ENCODE data around the gene HRH3. TPM values are rescaled to one million over a fixed set of nuclear protein-coding genes. Genes with fewer than 3 reads are reported as not detected.

HRH3 gene
- total and polyA plus RNA-seq, 5 donors from 2014 or later, result not detected

DNA sequence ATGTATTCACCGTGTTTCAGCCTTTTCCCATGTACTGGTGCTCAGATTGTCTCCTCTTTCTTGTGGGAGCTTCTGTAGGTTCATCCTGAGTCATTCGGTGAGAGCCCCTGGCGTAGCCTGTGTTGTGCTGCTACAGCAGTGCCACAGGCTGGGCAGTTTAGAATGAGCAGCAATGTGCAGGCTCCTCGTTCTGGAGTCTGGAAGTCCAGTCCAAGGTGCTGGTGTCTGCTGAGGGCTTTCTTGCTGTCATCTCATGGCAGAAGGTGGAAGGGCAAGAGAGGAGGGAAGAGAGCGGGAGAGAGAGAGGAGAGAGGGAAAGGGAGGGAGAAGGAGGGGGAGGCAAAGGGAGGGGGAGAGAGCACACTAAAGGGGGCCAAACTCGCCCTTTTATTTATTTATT lies 33.3 kb upstream of the HRH3 start:
- Mint-ChIP-seq H3K9me3 (peaks cover 0 to 2% (median 0%) of the 10 kb centered on the region in 7 donors), H3K27me3 (no peaks in the 10 kb centered on the region), H3K27ac (no peak overlapping the region), H3K36me3 (peaks cover 5% of the 10 kb centered on the region), H3K4me3 (no peak overlapping the region), H3K4me1 (peaks cover 0 to 42% (median 11%) of the 10 kb centered on the region in 4 donors)
- DNase-seq (no peak), ATAC-seq (ENCODE audit: low read depth in 2 of 2) (no peak)
- no peaks in the 10 kb centered on the region for H3K9me3 ChIP-seq (ENCODE audit: control insufficient read depth in 2 of 2, low read length in 2 of 2)
- H3K27ac ChIP-seq (ENCODE audit: insufficient read depth, low read length, poor library complexity, severe bottlenecking), result no peak overlapping the region
- no peaks in the 10 kb centered on the region for H3K4me1 ChIP-seq (ENCODE audit: control insufficient read depth, insufficient read depth, low read length, poor library complexity, severe bottlenecking)
- H3K36me3 ChIP-seq (ENCODE audit: control insufficient read depth, insufficient read depth, low read length), result peaks cover 22% of the 10 kb centered on the region
- H3K4me3 ChIP-seq (ENCODE audit: low read depth, low read length), result no peak overlapping the region
- H3K27me3 ChIP-seq (ENCODE audit: control insufficient read depth, insufficient read depth, low read length), result no peaks in the 10 kb centered on the region

DNA sequence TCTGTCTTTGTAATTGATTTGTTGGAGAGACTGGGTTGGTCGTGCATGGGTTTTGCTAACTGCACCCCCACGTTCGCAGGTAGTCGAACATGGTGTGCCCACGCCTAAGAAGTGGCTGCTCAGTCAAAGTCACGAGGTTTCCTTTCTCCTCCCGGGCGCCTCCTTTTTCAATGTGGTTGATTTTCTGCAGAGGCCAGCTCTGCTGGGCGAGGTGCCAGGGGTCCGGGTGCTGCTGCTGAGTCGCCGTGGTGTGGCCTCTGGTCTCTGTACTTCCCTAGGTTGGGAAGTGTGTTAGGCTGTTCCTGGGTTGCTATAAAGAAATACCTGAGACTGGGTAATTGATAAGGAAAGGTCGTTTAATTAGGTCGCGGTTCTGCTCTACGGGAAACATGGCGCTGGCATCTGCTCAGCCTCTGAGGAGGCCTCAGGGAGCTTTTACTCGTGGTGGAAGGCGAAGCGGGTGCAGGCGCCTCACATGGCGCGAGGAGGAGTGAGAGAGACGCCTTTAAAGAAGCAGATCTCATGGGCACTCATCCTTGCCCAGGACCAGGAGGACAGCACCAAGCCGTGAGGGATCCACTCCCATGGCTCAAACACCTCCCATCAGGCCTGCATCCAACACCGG lies 32.4 kb upstream of the HRH3 start:
- H3K4me3 ChIP-seq (ENCODE audit: low read depth, low read length), result no peak overlapping the region
- no peaks in the 10 kb centered on the region for H3K9me3 ChIP-seq (ENCODE audit: control insufficient read depth in 2 of 2, low read length in 2 of 2)
- no peak for ATAC-seq (ENCODE audit: low read depth in 2 of 2)
- Mint-ChIP-seq H3K36me3 (peaks cover 5% of the 10 kb centered on the region), H3K27ac (peak overlapping the region in 1 of 3 donors; percentile 15), H3K27me3 (no peaks in the 10 kb centered on the region), H3K4me3 (no peak overlapping the region), H3K4me1 (peaks cover 0 to 45% (median 11%) of the 10 kb centered on the region in 4 donors), H3K9me3 (peaks cover 0 to 2% (median 0%) of the 10 kb centered on the region in 7 donors)
- H3K27ac ChIP-seq (ENCODE audit: insufficient read depth, low read length, poor library complexity, severe bottlenecking), result no peak overlapping the region
- H3K4me1 ChIP-seq (ENCODE audit: control insufficient read depth, insufficient read depth, low read length, poor library complexity, severe bottlenecking), result no peaks in the 10 kb centered on the region
- H3K36me3 ChIP-seq (ENCODE audit: control insufficient read depth, insufficient read depth, low read length), result peaks cover 15% of the 10 kb centered on the region
- no peaks in the 10 kb centered on the region for H3K27me3 ChIP-seq (ENCODE audit: control insufficient read depth, insufficient read depth, low read length)
- no peak for DNase-seq

- peaks cover 4% of the 10 kb centered on the region for H3K36me3 ChIP-seq (ENCODE audit: control insufficient read depth, insufficient read depth, low read length)
- H3K4me3 Mint-ChIP-seq, result no peak overlapping the region
- H3K27me3 Mint-ChIP-seq, result no peaks in the 10 kb centered on the region
- no peaks in the 10 kb centered on the region for H3K27me3 ChIP-seq (ENCODE audit: control insufficient read depth, insufficient read depth, low read length)
- DNase-seq (no peak), ATAC-seq (ENCODE audit: low read depth in 2 of 2) (no peak)
- H3K36me3 Mint-ChIP-seq, result no peaks in the 10 kb centered on the region
- H3K27ac ChIP-seq (ENCODE audit: insufficient read depth, low read length, poor library complexity, severe bottlenecking), result no peak overlapping the region
- H3K4me1 ChIP-seq (ENCODE audit: control insufficient read depth, insufficient read depth, low read length, poor library complexity, severe bottlenecking), result no peaks in the 10 kb centered on the region
- peaks cover 0 to under 1% (median 0%) of the 10 kb centered on the region in 7 donors for H3K9me3 Mint-ChIP-seq
- peaks cover 0 to 57% (median 11%) of the 10 kb centered on the region in 4 donors for H3K4me1 Mint-ChIP-seq
- H3K9me3 ChIP-seq (ENCODE audit: control insufficient read depth in 2 of 2, low read length in 2 of 2), result no peaks in the 10 kb centered on the region
- H3K4me3 ChIP-seq (ENCODE audit: low read depth, low read length), result no peak overlapping the region
- H3K27ac Mint-ChIP-seq, result no peak overlapping the region
Observed at GRCh38 chr20:62248890-62249560, 28.9 kb upstream of the HRH3 start.

GRCh38 chr20:62246872-62247652 lies 27.0 kb upstream of the HRH3 start:
- ATAC-seq (ENCODE audit: low read depth in 2 of 2), result no peak
- H3K27ac Mint-ChIP-seq, result peak overlapping the region in 1 of 3 donors; percentile 55
- peaks cover 5% of the 10 kb centered on the region for H3K36me3 Mint-ChIP-seq
- no peaks in the 10 kb centered on the region for H3K4me1 ChIP-seq (ENCODE audit: control insufficient read depth, insufficient read depth, low read length, poor library complexity, severe bottlenecking)
- H3K9me3 ChIP-seq (ENCODE audit: control insufficient read depth in 2 of 2, low read length in 2 of 2), result no peaks in the 10 kb centered on the region
- no peak overlapping the region for H3K4me3 ChIP-seq (ENCODE audit: low read depth, low read length)
- H3K27ac ChIP-seq (ENCODE audit: insufficient read depth, low read length, poor library complexity, severe bottlenecking), result no peak overlapping the region
- H3K27me3 ChIP-seq (ENCODE audit: control insufficient read depth, insufficient read depth, low read length), result no peaks in the 10 kb centered on the region
- peak overlapping the region in 1 of 4 donors; percentile 69 for H3K4me3 Mint-ChIP-seq
- peaks cover 11% of the 10 kb centered on the region for H3K36me3 ChIP-seq (ENCODE audit: control insufficient read depth, insufficient read depth, low read length)
- H3K9me3 Mint-ChIP-seq, result no peaks in the 10 kb centered on the region
- DNase-seq, result no peak
- H3K4me1 Mint-ChIP-seq, result peaks cover 0 to 58% (median 14%) of the 10 kb centered on the region in 4 donors
- H3K27me3 Mint-ChIP-seq, result no peaks in the 10 kb centered on the region

DNA sequence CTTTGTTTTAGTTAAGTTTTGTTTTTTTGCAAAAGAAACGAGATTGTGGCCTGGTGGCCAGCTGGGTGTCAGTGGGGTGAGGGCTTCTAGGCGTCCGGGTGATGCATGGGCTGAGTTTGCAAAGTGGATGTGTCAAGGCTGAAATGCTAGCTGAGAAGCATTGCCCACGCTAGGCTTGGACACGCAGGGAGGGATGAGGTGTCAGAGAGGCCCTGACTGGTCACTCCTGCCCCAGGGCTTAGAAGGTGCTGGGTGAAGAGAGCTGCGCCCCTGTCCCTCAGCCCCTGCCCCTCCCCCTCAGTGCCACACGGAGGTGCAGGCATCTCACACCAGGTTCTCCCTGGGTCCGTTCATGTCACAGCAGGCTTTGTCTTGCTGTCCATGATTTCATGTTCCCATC lies 26.4 kb upstream of the HRH3 start:
- Mint-ChIP-seq H3K27ac (no peak overlapping the region), H3K4me1 (peaks cover 0 to 59% (median 20%) of the 10 kb centered on the region in 4 donors), H3K36me3 (peaks cover 12% of the 10 kb centered on the region), H3K4me3 (no peak overlapping the region), H3K9me3 (no peaks in the 10 kb centered on the region), H3K27me3 (no peaks in the 10 kb centered on the region)
- Histone ChIP-seq H3K27me3 (ENCODE audit: control insufficient read depth, insufficient read depth, low read length) (no peaks in the 10 kb centered on the region), H3K4me1 (ENCODE audit: control insufficient read depth, insufficient read depth, low read length, poor library complexity, severe bottlenecking) (peaks cover 6% of the 10 kb centered on the region), H3K4me3 (ENCODE audit: low read depth, low read length) (no peak overlapping the region), H3K36me3 (ENCODE audit: control insufficient read depth, insufficient read depth, low read length) (peaks cover 13% of the 10 kb centered on the region), H3K9me3 (ENCODE audit: control insufficient read depth in 2 of 2, low read length in 2 of 2) (no peaks in the 10 kb centered on the region), H3K27ac (ENCODE audit: insufficient read depth, low read length, poor library complexity, severe bottlenecking) (no peak overlapping the region)
- DNase-seq, result no peak
- ATAC-seq (ENCODE audit: low read depth in 2 of 2), result no peak

DNA sequence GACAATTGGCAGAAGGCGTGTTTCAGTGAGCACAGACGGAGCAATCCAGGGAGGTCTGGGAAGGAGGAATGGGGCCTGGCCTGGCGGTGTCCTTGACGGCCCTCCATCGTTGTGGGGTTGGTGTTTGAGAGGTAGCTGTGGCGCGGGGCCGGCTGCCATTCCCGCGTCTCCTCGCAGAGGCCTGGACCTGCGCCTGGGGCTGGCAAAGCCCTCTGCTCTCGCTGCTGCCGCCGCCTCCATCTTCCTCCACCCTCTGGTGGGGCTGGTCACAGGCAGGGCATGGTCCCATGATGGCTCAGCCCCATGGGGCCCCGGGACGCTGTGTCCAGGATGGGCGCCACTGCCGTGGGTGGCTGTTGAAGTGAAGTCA lies 25.8 kb upstream of the HRH3 start:
- H3K36me3 ChIP-seq (ENCODE audit: control insufficient read depth, insufficient read depth, low read length), result peaks cover 15% of the 10 kb centered on the region
- no peaks in the 10 kb centered on the region for H3K27me3 ChIP-seq (ENCODE audit: control insufficient read depth, insufficient read depth, low read length)
- H3K27me3 Mint-ChIP-seq, result no peaks in the 10 kb centered on the region
- no peak overlapping the region for H3K4me3 Mint-ChIP-seq
- DNase-seq (no peak), ATAC-seq (ENCODE audit: low read depth in 2 of 2) (no peak)
- H3K27ac ChIP-seq (ENCODE audit: insufficient read depth, low read length, poor library complexity, severe bottlenecking), result no peak overlapping the region
- peaks cover 0 to 63% (median 23%) of the 10 kb centered on the region in 4 donors for H3K4me1 Mint-ChIP-seq
- no peak overlapping the region for H3K27ac Mint-ChIP-seq
- H3K9me3 ChIP-seq (ENCODE audit: control insufficient read depth in 2 of 2, low read length in 2 of 2), result no peaks in the 10 kb centered on the region
- H3K4me3 ChIP-seq (ENCODE audit: low read depth, low read length), result no peak overlapping the region
- H3K4me1 ChIP-seq (ENCODE audit: control insufficient read depth, insufficient read depth, low read length, poor library complexity, severe bottlenecking), result peaks cover 11% of the 10 kb centered on the region
- H3K9me3 Mint-ChIP-seq, result no peaks in the 10 kb centered on the region
- H3K36me3 Mint-ChIP-seq, result peaks cover 14% of the 10 kb centered on the region

DNA sequence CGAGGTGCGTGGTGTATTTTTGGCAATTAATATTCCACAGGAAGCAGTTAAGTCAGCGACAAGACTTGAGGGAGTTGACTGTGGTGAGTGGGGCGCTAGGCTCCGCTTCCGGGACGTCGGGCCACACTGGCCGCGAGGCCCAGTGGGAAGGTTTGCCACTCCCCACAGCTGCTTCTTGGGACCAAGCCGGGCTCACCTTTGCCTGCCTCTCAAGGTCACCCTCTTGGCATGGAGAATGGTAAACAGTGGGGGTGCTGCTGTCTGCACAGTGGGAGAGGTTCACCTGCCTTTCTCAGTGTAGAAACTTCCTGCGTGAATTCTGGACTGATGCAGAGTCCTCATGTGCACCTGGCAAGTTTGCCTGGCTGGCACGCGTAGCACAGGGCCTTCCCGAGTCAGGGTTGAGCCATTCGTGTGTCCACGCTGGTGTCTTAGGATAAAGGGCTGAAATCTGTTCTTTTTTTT lies 24.6 kb upstream of the HRH3 start:
- Histone ChIP-seq H3K27ac (ENCODE audit: insufficient read depth, low read length, poor library complexity, severe bottlenecking) (no peak overlapping the region), H3K36me3 (ENCODE audit: control insufficient read depth, insufficient read depth, low read length) (peaks cover 15% of the 10 kb centered on the region), H3K4me3 (ENCODE audit: low read depth, low read length) (no peak overlapping the region), H3K4me1 (ENCODE audit: control insufficient read depth, insufficient read depth, low read length, poor library complexity, severe bottlenecking) (peaks cover 21% of the 10 kb centered on the region), H3K27me3 (ENCODE audit: control insufficient read depth, insufficient read depth, low read length) (no peaks in the 10 kb centered on the region), H3K9me3 (ENCODE audit: control insufficient read depth in 2 of 2, low read length in 2 of 2) (no peaks in the 10 kb centered on the region)
- Mint-ChIP-seq H3K36me3 (peaks cover 14% of the 10 kb centered on the region), H3K4me3 (no peak overlapping the region), H3K4me1 (peaks cover 5 to 68% (median 28%) of the 10 kb centered on the region in 4 donors), H3K27ac (peak overlapping the region in 1 of 3 donors; percentile 91), H3K9me3 (no peaks in the 10 kb centered on the region), H3K27me3 (no peaks in the 10 kb centered on the region)
- DNase-seq (no peak), ATAC-seq (ENCODE audit: low read depth in 2 of 2) (no peak)

Data from CD4-positive, CD25-positive, alpha-beta regulatory T cell (primary cell).